BJ (cell line): Measurements from ENCODE around the gene RPRD1A. TPM values are rescaled to one million over a fixed set of nuclear protein-coding genes. Genes with fewer than 3 reads are reported as not detected.

ENCODE experiments used
- CTCF ChIA-PET: fragments of 350-600 bp; formaldehyde crosslinking; extraction: SDS; loops from one replicate; lab custom pipeline; 2021; ENCODE audit warnings: antibody characterized with exemption, inconsistent platforms; lab: Yijun Ruan, JAX
- POLR2A ChIA-PET: fragments of 300-600 bp; sonication (Branson Sonifier 250); formaldehyde crosslinking; extraction: SDS; loops from one replicate; lab custom pipeline; 2021; ENCODE audit warnings: antibody characterized with exemption; lab: Charles Lee
- DNase-seq: peaks from one replicate; pipeline ENCODE4 v3.0.0-alpha.2; 2011; ENCODE audit warnings: low read depth
- H3K27me3 ChIP-seq: 2 replicates; pipeline ENCODE4 v1.6.0; 2011; ENCODE audit warnings: low read length; ENCODE audit not compliant: control insufficient read depth, insufficient read depth
- H3K36me3 ChIP-seq: 2 replicates; pipeline ENCODE4 v1.5.1; 2011; ENCODE audit warnings: low read length; ENCODE audit not compliant: control insufficient read depth, insufficient read depth
- H3K4me3 ChIP-seq: 2 replicates; pipeline ENCODE4 v1.5.1; 2011; ENCODE audit warnings: low read depth, mild to moderate bottlenecking, control low read depth, low read length
- polyA plus RNA-seq: library from polyadenylated mRNA; depleted of rRNA; stranded (reverse); fragments of >200 nt; gene quantifications from 2 replicates; pipeline ENCODE4 v1.2.3, GENCODE V29; 2011
- TF ChIP-seq, protein P1 (sequence below): IDR thresholded peaks from 2 replicates; pipeline ENCODE4 v1.5.1; 2011; ENCODE audit warnings: low read depth, mild to moderate bottlenecking, control low read depth, inconsistent platforms, low read length, moderate library complexity; ENCODE audit not compliant: insufficient read depth

The RPRD1A gene
- polyA plus RNA-seq, 1 experiment, result 21.9 TPM

DNA sequence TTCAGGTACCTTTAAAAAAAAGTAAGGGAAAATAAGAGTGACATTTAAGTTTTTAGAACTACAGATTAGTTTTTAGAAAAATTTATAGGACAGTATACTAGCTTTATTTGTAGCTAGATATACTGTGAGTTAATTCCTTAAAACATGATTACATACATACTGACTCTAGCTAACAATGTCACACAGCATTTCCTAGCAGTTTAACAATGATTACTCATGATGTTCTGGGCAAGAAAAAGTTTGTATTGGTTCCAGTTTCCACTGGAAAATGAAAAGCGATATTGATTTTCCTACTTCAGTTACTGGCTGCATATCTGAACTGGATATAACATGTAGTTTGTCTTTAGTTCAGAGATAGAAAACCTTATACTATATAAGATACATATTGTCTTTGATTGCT, 42.4 kb upstream of the RPRD1A start:
- CTCF ChIA-PET, result interaction anchor here (1.1 kb wide), 1 partner anchor 175 kb away, joined by 3 read pairs; no protein-coding TSS in a partner anchor
- no peak for DNase-seq
- no peaks in the 10 kb centered on the region for H3K27me3 ChIP-seq
- H3K36me3 ChIP-seq, result peaks cover 4% of the 10 kb centered on the region
- POLR2A ChIA-PET, result no interaction called here
- TF ChIP-seq, protein P1, sequence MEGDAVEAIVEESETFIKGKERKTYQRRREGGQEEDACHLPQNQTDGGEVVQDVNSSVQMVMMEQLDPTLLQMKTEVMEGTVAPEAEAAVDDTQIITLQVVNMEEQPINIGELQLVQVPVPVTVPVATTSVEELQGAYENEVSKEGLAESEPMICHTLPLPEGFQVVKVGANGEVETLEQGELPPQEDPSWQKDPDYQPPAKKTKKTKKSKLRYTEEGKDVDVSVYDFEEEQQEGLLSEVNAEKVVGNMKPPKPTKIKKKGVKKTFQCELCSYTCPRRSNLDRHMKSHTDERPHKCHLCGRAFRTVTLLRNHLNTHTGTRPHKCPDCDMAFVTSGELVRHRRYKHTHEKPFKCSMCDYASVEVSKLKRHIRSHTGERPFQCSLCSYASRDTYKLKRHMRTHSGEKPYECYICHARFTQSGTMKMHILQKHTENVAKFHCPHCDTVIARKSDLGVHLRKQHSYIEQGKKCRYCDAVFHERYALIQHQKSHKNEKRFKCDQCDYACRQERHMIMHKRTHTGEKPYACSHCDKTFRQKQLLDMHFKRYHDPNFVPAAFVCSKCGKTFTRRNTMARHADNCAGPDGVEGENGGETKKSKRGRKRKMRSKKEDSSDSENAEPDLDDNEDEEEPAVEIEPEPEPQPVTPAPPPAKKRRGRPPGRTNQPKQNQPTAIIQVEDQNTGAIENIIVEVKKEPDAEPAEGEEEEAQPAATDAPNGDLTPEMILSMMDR, result no peak
- no peak overlapping the region for H3K4me3 ChIP-seq

- CTCF ChIA-PET, result no interaction called here
- H3K4me3 ChIP-seq, result no peak overlapping the region
- POLR2A ChIA-PET, result no interaction called here
- no peak for DNase-seq
- TF ChIP-seq, protein P1, result no peak
- peaks cover 4% of the 10 kb centered on the region for H3K36me3 ChIP-seq
- H3K27me3 ChIP-seq, result no peaks in the 10 kb centered on the region
Observed at GRCh38 chr18:36108601-36109000, 41.2 kb upstream of the RPRD1A start.

- TF ChIP-seq, protein P1, result no peak
- ChIA-PET CTCF (interaction anchor here (2.2 to 2.3 kb wide), 2 partner anchors 13 to 176 kb away, joined by 6 to 9 read pairs; no protein-coding TSS in a partner anchor), POLR2A (no interaction called here)
- Histone ChIP-seq H3K27me3 (no peaks in the 10 kb centered on the region), H3K4me3 (no peak overlapping the region), H3K36me3 (peaks cover 2% of the 10 kb centered on the region)
- DNase-seq, result no peak
Observed at GRCh38 chr18:36108196-36108595, 40.8 kb upstream of the RPRD1A start.

- Histone ChIP-seq H3K27me3 (no peaks in the 10 kb centered on the region), H3K4me3 (no peak overlapping the region), H3K36me3 (peaks cover 1% of the 10 kb centered on the region; the same call in 1 of the 2 replicates)
- ChIA-PET POLR2A (no interaction called here), CTCF (interaction anchor here (2.2 to 2.3 kb wide), 2 partner anchors 12 to 177 kb away, joined by 6 to 9 read pairs; no protein-coding TSS in a partner anchor)
- no peak for DNase-seq
- TF ChIP-seq, protein P1, result no peak
Observed at GRCh38 chr18:36107477-36107876, 40.1 kb upstream of the RPRD1A start.

DNA sequence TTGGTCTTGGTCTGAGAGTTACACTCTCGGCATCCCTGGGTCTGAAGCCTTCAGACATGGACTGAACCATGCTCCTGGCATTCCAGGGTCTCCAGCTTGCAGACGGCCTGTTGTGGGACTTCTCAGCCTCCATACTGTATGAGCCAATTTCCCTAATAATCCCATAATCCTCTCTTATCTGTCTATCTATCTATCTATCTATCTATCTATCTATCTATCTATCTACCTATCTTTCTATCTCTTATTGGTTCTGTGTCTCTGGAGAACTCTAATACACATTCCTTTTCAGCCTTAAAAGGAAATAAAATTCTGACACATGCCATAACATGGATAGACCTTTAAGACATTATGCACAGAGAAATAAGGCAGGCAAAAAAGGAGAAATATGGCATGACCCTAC, 37.4 kb upstream of the RPRD1A start:
- no peak for DNase-seq
- ChIA-PET POLR2A (no interaction called here), CTCF (interaction anchor here (1.2 kb wide), 1 partner anchor 18 kb away, joined by 3 read pairs; no protein-coding TSS in a partner anchor)
- Histone ChIP-seq H3K36me3 (no peaks in the 10 kb centered on the region), H3K4me3 (no peak overlapping the region), H3K27me3 (no peaks in the 10 kb centered on the region)
- TF ChIP-seq, protein P1, result no peak
